Activated B cell treated with CpG ODN at 0.5 μM for 24 hours (primary cell): Measurements from ENCODE around the gene TROAP. TPM values are rescaled to one million over a fixed set of nuclear protein-coding genes. Genes with fewer than 3 reads are reported as not detected.
"Not testable (repeated sequence)": the region's sequence is repeated elsewhere in the genome, so short reads cannot be mapped to it uniquely, and the experiment has no call there.

Source experiments
- ATAC-seq: fragments of 200-7000 bp; cut with Tn5 transposase; one replicate; pipeline ENCODE4 v1.10.0; 2021; ENCODE audit warnings: low read depth, mild to moderate bottlenecking, moderate library complexity
- CTCF ChIA-PET: fragments of 350-600 bp; sonication (Branson Sonifier 250); formaldehyde crosslinking; loops from one replicate; lab custom pipeline; 2021; ENCODE audit warnings: antibody characterized with exemption; lab: Charles Lee
- POLR2A ChIA-PET: fragments of 350-600 bp; sonication (Branson Sonifier 250); formaldehyde crosslinking; loops from one replicate; lab custom pipeline; 2021; ENCODE audit warnings: antibody characterized with exemption; lab: Charles Lee
- DNase-seq: peaks from one replicate; pipeline ENCODE4 v3.0.0; 2022
- H3K27ac Mint-ChIP-seq: one replicate; pipeline ENCODE4 v1.8.0; 2020; ENCODE audit warnings: mixed read lengths
- H3K27me3 Mint-ChIP-seq: one replicate; pipeline ENCODE4 v1.8.0; 2021; ENCODE audit warnings: mixed read lengths
- H3K36me3 Mint-ChIP-seq: one replicate; pipeline ENCODE4 v1.8.0; 2021; ENCODE audit warnings: low read depth, mixed read lengths
- H3K4me1 Mint-ChIP-seq: one replicate; pipeline ENCODE4 v1.8.0; 2021; ENCODE audit warnings: mixed read lengths
- H3K4me3 Mint-ChIP-seq: one replicate; pipeline ENCODE4 v1.8.0; 2020; ENCODE audit warnings: mild to moderate bottlenecking, mixed read lengths
- H3K9me3 Mint-ChIP-seq: one replicate; pipeline ENCODE4 v1.8.0; 2020; ENCODE audit warnings: mixed read lengths
- intact Hi-C: fragments of 100-400 bp; cut with micrococcal nuclease; formaldehyde crosslinking; loops from one replicate; pipeline ENCODE4 v1.15.1; 2024
- total RNA-seq: library from RNA; stranded (reverse); gene quantifications from 2 replicates; pipeline ENCODE4 v1.2.3, GENCODE V29; 2022
- TF ChIP-seq, protein P1 (sequence below): fragments of 200-600 bp; IDR thresholded peaks from one replicate; pipeline ENCODE4 v1.8.0; 2022; ENCODE audit warnings: antibody characterized with exemption, mild to moderate bottlenecking

The TROAP gene
- total RNA-seq, 1 donor from 2014 or later, result 3.1 TPM

DNA sequence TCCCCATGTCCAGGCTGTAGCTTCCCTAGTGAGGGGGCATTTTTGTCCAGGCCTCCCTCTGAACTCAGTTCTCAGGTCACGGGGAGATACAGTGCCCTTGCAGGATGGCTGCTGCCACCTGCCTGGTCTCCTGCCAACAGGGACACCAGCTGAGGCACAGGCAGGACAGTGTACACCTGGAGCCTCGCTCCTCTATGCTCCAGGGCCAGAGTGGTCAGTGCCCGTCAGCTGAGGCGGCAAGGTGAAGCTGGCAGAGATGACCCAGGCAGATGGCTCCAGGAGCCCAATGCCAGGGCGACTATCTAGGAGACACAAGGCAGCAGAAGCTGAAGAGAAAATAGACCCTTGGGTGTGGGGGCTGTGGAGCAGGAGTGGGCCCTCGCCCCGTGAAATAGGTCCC lies 45.6 kb upstream of the TROAP start:
- ChIA-PET POLR2A (interaction anchor here (1.4 kb wide), 1 partner anchor 12 kb away, joined by 6 read pairs; no protein-coding TSS in a partner anchor), CTCF (no interaction called here)
- TF ChIP-seq, protein P1, sequence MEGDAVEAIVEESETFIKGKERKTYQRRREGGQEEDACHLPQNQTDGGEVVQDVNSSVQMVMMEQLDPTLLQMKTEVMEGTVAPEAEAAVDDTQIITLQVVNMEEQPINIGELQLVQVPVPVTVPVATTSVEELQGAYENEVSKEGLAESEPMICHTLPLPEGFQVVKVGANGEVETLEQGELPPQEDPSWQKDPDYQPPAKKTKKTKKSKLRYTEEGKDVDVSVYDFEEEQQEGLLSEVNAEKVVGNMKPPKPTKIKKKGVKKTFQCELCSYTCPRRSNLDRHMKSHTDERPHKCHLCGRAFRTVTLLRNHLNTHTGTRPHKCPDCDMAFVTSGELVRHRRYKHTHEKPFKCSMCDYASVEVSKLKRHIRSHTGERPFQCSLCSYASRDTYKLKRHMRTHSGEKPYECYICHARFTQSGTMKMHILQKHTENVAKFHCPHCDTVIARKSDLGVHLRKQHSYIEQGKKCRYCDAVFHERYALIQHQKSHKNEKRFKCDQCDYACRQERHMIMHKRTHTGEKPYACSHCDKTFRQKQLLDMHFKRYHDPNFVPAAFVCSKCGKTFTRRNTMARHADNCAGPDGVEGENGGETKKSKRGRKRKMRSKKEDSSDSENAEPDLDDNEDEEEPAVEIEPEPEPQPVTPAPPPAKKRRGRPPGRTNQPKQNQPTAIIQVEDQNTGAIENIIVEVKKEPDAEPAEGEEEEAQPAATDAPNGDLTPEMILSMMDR, result no peak
- no peak overlapping the region for H3K27ac Mint-ChIP-seq
- no peak overlapping the region for H3K4me3 Mint-ChIP-seq
- peaks cover 14% of the 10 kb centered on the region for H3K36me3 Mint-ChIP-seq
- peaks cover 2% of the 10 kb centered on the region for H3K27me3 Mint-ChIP-seq
- ATAC-seq (no peak), DNase-seq (no peak)
- no peaks in the 10 kb centered on the region for H3K9me3 Mint-ChIP-seq
- no peaks in the 10 kb centered on the region for H3K4me1 Mint-ChIP-seq
- intact Hi-C loops, result no loop called here

DNA sequence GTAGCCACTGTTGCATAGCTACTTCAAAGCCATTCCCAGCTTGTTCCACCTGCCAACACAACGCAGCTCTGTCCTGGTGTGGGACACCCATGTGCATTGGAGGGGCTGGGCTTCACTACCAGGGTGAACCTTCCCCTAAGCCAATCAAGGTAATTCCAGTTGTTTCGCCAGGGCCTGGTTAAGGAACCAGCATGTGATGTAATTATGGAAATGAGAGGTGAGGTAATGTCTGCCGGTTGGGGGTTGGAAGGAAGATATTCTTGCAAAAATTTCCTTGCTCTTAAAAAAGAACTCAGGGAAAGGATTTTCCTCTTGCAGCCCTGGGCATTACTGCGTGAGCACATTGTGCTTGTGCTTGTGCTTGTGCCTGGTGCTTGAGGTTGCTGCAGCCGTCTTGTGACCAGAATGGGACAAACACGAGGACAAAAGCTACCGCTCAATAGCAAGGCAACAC lies 43.3 kb upstream of the TROAP start:
- POLR2A ChIA-PET, result no interaction called here
- H3K9me3 Mint-ChIP-seq, result no peaks in the 10 kb centered on the region
- DNase-seq (no peak), ATAC-seq (no peak)
- H3K27me3 Mint-ChIP-seq, result peaks cover 5% of the 10 kb centered on the region
- intact Hi-C loops, result no loop called here
- no peaks in the 10 kb centered on the region for H3K36me3 Mint-ChIP-seq
- no peaks in the 10 kb centered on the region for H3K4me1 Mint-ChIP-seq
- CTCF ChIA-PET, result interaction anchor here (1.2 kb wide), 1 partner anchor 10 kb away, joined by 5 read pairs; no protein-coding TSS in a partner anchor
- H3K27ac Mint-ChIP-seq, result no peak overlapping the region
- TF ChIP-seq, protein P1, result no peak
- no peak overlapping the region for H3K4me3 Mint-ChIP-seq

DNA sequence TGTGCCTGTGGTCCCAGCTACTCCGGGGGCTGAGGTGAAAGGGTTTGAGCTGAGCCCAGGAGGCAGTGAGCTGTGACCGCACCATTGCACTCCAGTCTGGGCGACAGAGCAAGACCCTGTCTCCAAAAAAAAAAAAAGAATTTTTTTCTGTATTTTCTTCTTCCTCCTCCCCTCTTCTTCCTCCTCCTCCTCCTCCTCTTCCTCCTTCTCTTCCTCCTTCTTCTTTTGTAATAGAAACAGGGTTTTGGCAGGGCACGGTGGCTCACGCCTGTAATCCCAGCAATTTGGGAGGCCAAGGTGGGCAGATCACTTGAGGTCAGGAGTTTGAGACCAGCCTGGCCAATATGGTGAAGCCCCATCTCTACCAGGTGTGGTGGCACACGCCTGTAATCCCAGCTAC lies 42.5 kb upstream of the TROAP start:
- POLR2A ChIA-PET, result interaction anchor here (0.7 kb wide), 1 partner anchor 161 kb away, joined by 5 read pairs; no protein-coding TSS in a partner anchor
- ATAC-seq, H3K27ac Mint-ChIP-seq, H3K4me1 Mint-ChIP-seq, H3K9me3 Mint-ChIP-seq, intact Hi-C loops, H3K36me3 Mint-ChIP-seq, DNase-seq, H3K4me3 Mint-ChIP-seq, H3K27me3 Mint-ChIP-seq: not testable (repeated sequence)
- CTCF ChIA-PET, result interaction anchor here (1.2 kb wide), 1 partner anchor 9 kb away, joined by 5 read pairs; no protein-coding TSS in a partner anchor

DNA sequence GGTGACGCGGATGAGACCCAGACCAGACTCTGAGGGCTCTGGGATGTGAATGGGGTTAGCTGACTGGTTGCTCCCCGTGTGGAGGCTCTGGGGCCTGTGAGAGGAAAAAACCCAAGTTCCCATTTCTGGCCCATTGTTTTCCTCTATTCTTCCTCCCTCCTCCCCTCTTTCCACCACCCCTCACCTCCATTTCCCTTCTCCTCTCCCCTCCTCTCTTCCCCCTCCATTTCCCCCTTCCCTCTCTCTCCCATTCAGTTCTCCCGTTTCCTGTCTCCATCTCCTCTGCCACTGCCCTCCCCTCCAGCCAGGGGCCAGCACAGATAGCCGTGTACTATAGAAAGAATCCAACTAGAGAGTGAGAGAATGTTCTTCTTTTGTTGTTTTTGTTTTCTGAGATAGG lies 40.8 kb upstream of the TROAP start:
- intact Hi-C loops, result no loop called here
- Mint-ChIP-seq H3K27ac (no peak overlapping the region), H3K4me3 (no peak overlapping the region), H3K9me3 (no peaks in the 10 kb centered on the region), H3K27me3 (peaks cover 14% of the 10 kb centered on the region), H3K4me1 (no peaks in the 10 kb centered on the region), H3K36me3 (no peaks in the 10 kb centered on the region)
- ChIA-PET POLR2A (no interaction called here), CTCF (no interaction called here)
- DNase-seq (no peak), ATAC-seq (no peak)
- TF ChIP-seq, protein P1, result no peak

DNA sequence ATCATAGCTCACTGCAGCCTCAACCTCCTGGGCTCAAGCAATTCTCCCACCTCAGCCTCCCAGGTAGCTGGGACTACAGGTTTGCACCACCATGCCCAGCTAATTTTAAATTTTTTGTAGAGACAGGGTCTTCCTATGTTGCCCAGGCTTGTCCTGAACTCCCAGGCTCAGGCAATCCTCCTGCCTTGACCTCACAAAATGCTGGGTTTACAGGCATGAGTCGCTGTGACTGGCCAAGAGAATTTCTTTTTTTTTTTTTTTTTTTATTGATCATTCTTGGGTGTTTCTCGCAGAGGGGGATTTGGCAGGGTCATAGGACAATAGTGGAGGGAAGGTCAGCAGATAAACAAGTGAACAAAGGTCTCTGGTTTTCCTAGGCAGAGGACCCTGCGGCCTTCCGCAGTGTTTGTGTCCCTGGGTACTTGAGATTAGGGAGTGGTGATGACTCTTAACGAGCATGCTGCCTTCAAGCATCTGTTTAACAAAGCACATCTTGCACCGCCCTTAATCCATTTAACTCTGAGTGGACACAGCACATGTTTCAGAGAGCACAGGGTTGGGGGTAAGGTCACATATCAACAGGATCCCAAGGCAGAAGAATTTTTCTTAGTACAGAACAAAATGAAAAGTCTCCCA lies 40.2 kb upstream of the TROAP start:
- intact Hi-C loops, DNase-seq, ATAC-seq, H3K4me3 Mint-ChIP-seq, H3K27ac Mint-ChIP-seq, H3K9me3 Mint-ChIP-seq, H3K4me1 Mint-ChIP-seq, CTCF ChIA-PET, H3K36me3 Mint-ChIP-seq, POLR2A ChIA-PET: not testable (repeated sequence)
- H3K27me3 Mint-ChIP-seq, result peaks cover 18% of the 10 kb centered on the region

DNA sequence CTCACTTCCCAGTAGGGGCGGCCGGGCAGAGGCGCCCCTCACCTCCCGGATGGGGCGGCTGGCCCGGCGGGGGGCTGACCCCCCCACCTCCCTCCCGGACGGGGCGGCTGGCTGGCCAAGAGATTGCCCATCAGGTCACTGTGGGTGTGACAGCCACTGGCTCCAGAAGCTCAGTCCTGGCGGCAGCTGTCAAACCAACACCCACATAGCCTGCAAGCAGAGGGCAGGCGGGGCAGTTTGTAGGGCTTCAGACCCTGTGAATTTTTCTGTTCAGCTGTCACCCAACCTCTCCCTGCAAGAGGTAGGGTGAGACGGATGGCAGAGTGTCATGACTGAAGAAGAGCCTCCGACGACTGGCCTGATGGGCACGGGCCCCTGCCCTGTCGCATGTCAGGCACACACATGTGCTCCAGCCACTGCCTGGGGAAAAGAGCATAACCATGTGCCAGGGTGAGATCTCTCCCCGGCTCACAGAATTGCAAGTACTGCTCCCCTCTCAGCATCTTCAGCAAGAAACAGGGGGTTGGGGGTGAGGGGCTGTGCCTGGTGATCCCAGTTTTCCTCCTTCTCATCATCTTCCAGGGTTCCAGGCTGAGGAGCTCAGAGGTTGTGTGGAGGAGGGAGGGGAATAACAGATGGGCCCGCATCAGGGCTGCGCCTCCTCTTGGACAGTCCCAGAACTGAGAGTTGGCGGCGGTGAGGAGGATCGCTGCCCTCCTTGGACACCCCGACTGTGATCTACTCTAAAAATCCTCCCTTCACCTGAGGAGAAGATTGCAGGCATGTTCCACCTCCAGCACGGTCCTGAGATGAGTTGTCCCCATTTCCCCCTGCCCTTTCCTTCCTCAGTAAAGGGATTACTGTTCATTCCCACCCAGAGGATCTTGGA lies 39.3 kb upstream of the TROAP start:
- TF ChIP-seq, protein P1, result no peak
- ChIA-PET CTCF (interaction anchor here (0.6 to 2.3 kb wide), 3 partner anchors 59 to 74 kb away, joined by 3 to 12 read pairs (median 4); no protein-coding TSS in a partner anchor), POLR2A (no interaction called here)
- H3K27ac Mint-ChIP-seq, result no peak overlapping the region
- H3K4me3 Mint-ChIP-seq, result no peak overlapping the region
- intact Hi-C loops, result no loop called here
- H3K27me3 Mint-ChIP-seq, result peaks cover 27% of the 10 kb centered on the region
- H3K9me3 Mint-ChIP-seq, result no peaks in the 10 kb centered on the region
- no peaks in the 10 kb centered on the region for H3K4me1 Mint-ChIP-seq
- no peak for DNase-seq
- no peak for ATAC-seq
- H3K36me3 Mint-ChIP-seq, result no peaks in the 10 kb centered on the region
